Activated T-helper 1 cell treated with anti-CD3 and anti-CD28 coated beads, Interleukin-12 subunit alpha, Interleukin-12 subunit beta, Interleukin-2, Interleukin-4 antibody, amounts not matched to agents 30 ng/mL and 10 ng/mL and 1 ng/mL, durations not matched to agents 14 hours and 24 hours and 36 hours (primary cell): Measurements from ENCODE around the gene ERCC4. TPM values are rescaled to one million over a fixed set of nuclear protein-coding genes. Genes with fewer than 3 reads are reported as not detected.

Source experiments
- DNase-seq: peaks from one replicate; pipeline ENCODE4 v3.0.0; 2021; ENCODE audit warnings: low spot score
- H3K27ac Mint-ChIP-seq: one replicate; pipeline ENCODE4 v1.8.0; 2021; ENCODE audit warnings: mild to moderate bottlenecking, mixed read lengths
- H3K27me3 Mint-ChIP-seq: one replicate; pipeline ENCODE4 v1.8.0; 2022; ENCODE audit warnings: mild to moderate bottlenecking, moderate library complexity, mixed read lengths; ENCODE audit not compliant: insufficient read depth
- H3K36me3 Mint-ChIP-seq: one replicate; pipeline ENCODE4 v1.8.0; 2021; ENCODE audit warnings: low read depth, mixed read lengths
- H3K4me1 Mint-ChIP-seq: one replicate; pipeline ENCODE4 v1.8.0; 2021; ENCODE audit warnings: low read depth, mixed read lengths
- H3K4me3 Mint-ChIP-seq: one replicate; pipeline ENCODE4 v1.8.0; 2021; ENCODE audit warnings: mild to moderate bottlenecking, moderate library complexity, mixed read lengths
- H3K9me3 Mint-ChIP-seq: one replicate; pipeline ENCODE4 v1.8.0; 2021; ENCODE audit warnings: mixed read lengths
- intact Hi-C: fragments of 100-400 bp; cut with micrococcal nuclease; formaldehyde crosslinking; loops from one replicate; pipeline ENCODE4 v1.15.1; 2024
- total RNA-seq: library from RNA; stranded (reverse); gene quantifications from 2 replicates; pipeline ENCODE4 v1.2.3, GENCODE V29; 2022

Gene ERCC4
- total RNA-seq, 1 donor from 2014 or later: 15.9 TPM

GRCh38 chr16:13915033-13915635, 4.8 kb upstream of the ERCC4 start:
- Mint-ChIP-seq H3K27me3 (peaks cover 10% of the 10 kb centered on the region), H3K4me3 (no peak overlapping the region), H3K9me3 (no peaks in the 10 kb centered on the region), H3K4me1 (peaks cover 7% of the 10 kb centered on the region), H3K36me3 (no peaks in the 10 kb centered on the region), H3K27ac (no peak overlapping the region)
- DNase-seq: no peak
- intact Hi-C loops: no loop called here

GRCh38 chr16:13919330-13919682, 648 bp upstream of the ERCC4 start:
- no peaks in the 10 kb centered on the region for H3K9me3 Mint-ChIP-seq
- H3K36me3 Mint-ChIP-seq: peaks cover 7% of the 10 kb centered on the region
- peaks cover 2% of the 10 kb centered on the region for H3K27me3 Mint-ChIP-seq
- peak overlapping the region; percentile 96 for H3K4me3 Mint-ChIP-seq
- H3K27ac Mint-ChIP-seq: peak overlapping the region; percentile 47
- DNase-seq: no peak
- intact Hi-C loops: loop anchor here (1.0 to 2.0 kb wide), 5 partner anchors 53 to 610 kb away; no protein-coding TSS in a partner anchor
- peaks cover 29% of the 10 kb centered on the region for H3K4me1 Mint-ChIP-seq

GRCh38 chr16:13920510-13920818, 510 bp downstream of the ERCC4 start:
- H3K4me1 Mint-ChIP-seq: peaks cover 29% of the 10 kb centered on the region
- intact Hi-C loops: loop anchor here (2.0 to 5.0 kb wide), 2 partner anchors 272 to 710 kb away; partner anchors contain the start of gene PARN
- H3K9me3 Mint-ChIP-seq: no peaks in the 10 kb centered on the region
- peaks cover 7% of the 10 kb centered on the region for H3K36me3 Mint-ChIP-seq
- H3K27ac Mint-ChIP-seq: peak overlapping the region; percentile 85
- H3K4me3 Mint-ChIP-seq: peak overlapping the region; percentile 96
- peaks cover 2% of the 10 kb centered on the region for H3K27me3 Mint-ChIP-seq
- DNase-seq: no peak

GRCh38 chr16:13921328-13921727, 1.4 kb downstream of the ERCC4 start:
- peaks cover 2% of the 10 kb centered on the region for H3K27me3 Mint-ChIP-seq
- H3K27ac Mint-ChIP-seq: peak overlapping the region; percentile 85
- H3K4me3 Mint-ChIP-seq: peak overlapping the region; percentile 96
- intact Hi-C loops: loop anchor here (2.0 to 5.0 kb wide), 2 partner anchors 271 to 709 kb away; partner anchors contain the start of gene PARN
- H3K9me3 Mint-ChIP-seq: no peaks in the 10 kb centered on the region
- peaks cover 11% of the 10 kb centered on the region for H3K36me3 Mint-ChIP-seq
- peaks cover 29% of the 10 kb centered on the region for H3K4me1 Mint-ChIP-seq
- no peak for DNase-seq

- intact Hi-C loops: loop anchor here (1.0 to 5.0 kb wide), 6 partner anchors 148 to 606 kb away; partner anchors contain the start of gene MRTFB
- H3K36me3 Mint-ChIP-seq: peaks cover 16% of the 10 kb centered on the region
- DNase-seq: no peak
- no peaks in the 10 kb centered on the region for H3K9me3 Mint-ChIP-seq
- peaks cover 29% of the 10 kb centered on the region for H3K4me1 Mint-ChIP-seq
- no peak overlapping the region for H3K27ac Mint-ChIP-seq
- no peaks in the 10 kb centered on the region for H3K27me3 Mint-ChIP-seq
- H3K4me3 Mint-ChIP-seq: no peak overlapping the region
These were observed 3.8 kb downstream of the ERCC4 start for GRCh38 chr16:13923703-13924298.

- H3K27ac Mint-ChIP-seq: no peak overlapping the region
- no peak overlapping the region for H3K4me3 Mint-ChIP-seq
- H3K27me3 Mint-ChIP-seq: no peaks in the 10 kb centered on the region
- DNase-seq: no peak
- H3K36me3 Mint-ChIP-seq: peaks cover 19% of the 10 kb centered on the region
- peaks cover 10% of the 10 kb centered on the region for H3K4me1 Mint-ChIP-seq
- intact Hi-C loops: no loop called here
- no peaks in the 10 kb centered on the region for H3K9me3 Mint-ChIP-seq
These were observed 6.5 kb downstream of the ERCC4 start for GRCh38 chr16:13926464-13926863.

- H3K4me3 Mint-ChIP-seq: no peak overlapping the region
- no peak for DNase-seq
- intact Hi-C loops: no loop called here
- no peaks in the 10 kb centered on the region for H3K9me3 Mint-ChIP-seq
- no peaks in the 10 kb centered on the region for H3K27me3 Mint-ChIP-seq
- H3K4me1 Mint-ChIP-seq: peaks cover 5% of the 10 kb centered on the region
- no peak overlapping the region for H3K27ac Mint-ChIP-seq
- peaks cover 19% of the 10 kb centered on the region for H3K36me3 Mint-ChIP-seq
These were observed 6.9 kb downstream of the ERCC4 start for GRCh38 chr16:13926891-13927290.

- DNase-seq: no peak
- Mint-ChIP-seq H3K9me3 (no peaks in the 10 kb centered on the region), H3K27me3 (no peaks in the 10 kb centered on the region), H3K27ac (no peak overlapping the region), H3K4me1 (peaks cover 10% of the 10 kb centered on the region), H3K4me3 (no peak overlapping the region), H3K36me3 (peaks cover 19% of the 10 kb centered on the region)
- intact Hi-C loops: no loop called here
These were observed 8.7 kb downstream of the ERCC4 start for GRCh38 chr16:13928646-13929045.

- no peak overlapping the region for H3K4me3 Mint-ChIP-seq
These were observed 11.9 kb downstream of the ERCC4 start for GRCh38 chr16:13931845-13932244.

GRCh38 chr16:13935408-13935807, 15.5 kb downstream of the ERCC4 start:
- H3K4me1 Mint-ChIP-seq: peaks cover 21% of the 10 kb centered on the region
- H3K27me3 Mint-ChIP-seq: no peaks in the 10 kb centered on the region
- DNase-seq: no peak
- H3K27ac Mint-ChIP-seq: no peak overlapping the region
- peaks cover 38% of the 10 kb centered on the region for H3K36me3 Mint-ChIP-seq
- intact Hi-C loops: no loop called here
- no peaks in the 10 kb centered on the region for H3K9me3 Mint-ChIP-seq
- no peak overlapping the region for H3K4me3 Mint-ChIP-seq

More at GRCh38 chr16:13931845-13932244, 11.9 kb downstream of the ERCC4 start:
- intact Hi-C loops: no loop called here
- Mint-ChIP-seq H3K27ac (no peak overlapping the region), H3K4me1 (peaks cover 12% of the 10 kb centered on the region), H3K27me3 (no peaks in the 10 kb centered on the region), H3K36me3 (peaks cover 20% of the 10 kb centered on the region), H3K9me3 (no peaks in the 10 kb centered on the region)
- no peak for DNase-seq

- H3K27ac Mint-ChIP-seq: peak overlapping the region; percentile 14
- H3K36me3 Mint-ChIP-seq: peaks cover 35% of the 10 kb centered on the region
- DNase-seq: no peak
- no peak overlapping the region for H3K4me3 Mint-ChIP-seq
- intact Hi-C loops: no loop called here
- H3K27me3 Mint-ChIP-seq: no peaks in the 10 kb centered on the region
- H3K4me1 Mint-ChIP-seq: peaks cover 21% of the 10 kb centered on the region
- no peaks in the 10 kb centered on the region for H3K9me3 Mint-ChIP-seq
These were observed 16.2 kb downstream of the ERCC4 start for GRCh38 chr16:13936155-13936554.

- no peaks in the 10 kb centered on the region for H3K27me3 Mint-ChIP-seq
- intact Hi-C loops: no loop called here
- H3K4me1 Mint-ChIP-seq: peaks cover 21% of the 10 kb centered on the region
- H3K4me3 Mint-ChIP-seq: no peak overlapping the region
- peaks cover 35% of the 10 kb centered on the region for H3K36me3 Mint-ChIP-seq
- no peaks in the 10 kb centered on the region for H3K9me3 Mint-ChIP-seq
- no peak for DNase-seq
- peak overlapping the region; percentile 14 for H3K27ac Mint-ChIP-seq
These were observed 16.7 kb downstream of the ERCC4 start for GRCh38 chr16:13936596-13937081.

- Mint-ChIP-seq H3K27ac (no peak overlapping the region), H3K36me3 (peaks cover 32% of the 10 kb centered on the region), H3K4me1 (peaks cover 16% of the 10 kb centered on the region), H3K4me3 (no peak overlapping the region), H3K27me3 (no peaks in the 10 kb centered on the region), H3K9me3 (no peaks in the 10 kb centered on the region)
- intact Hi-C loops: no loop called here
- DNase-seq: no peak
These were observed 17.5 kb downstream of the ERCC4 start for GRCh38 chr16:13937411-13937810.
